Keratinocyte (primary cell): ENCODE results near the gene CDHR1. TPM values are rescaled to one million over a fixed set of nuclear protein-coding genes. Genes with fewer than 3 reads are reported as not detected.

Experiments used
- DNase-seq: peaks from one replicate; pipeline ENCODE4 v3.0.0-alpha.2; 2011; ENCODE audit warnings: low read depth, missing footprints, low spot score
- FAIRE-seq: peaks from 2 replicates; lab custom pipeline; 2011; peaks lifted over from hg19 to GRCh38; lab: Jason Lieb, UNC
- H2AFZ ChIP-seq: 2 replicates; pipeline ENCODE4 v1.6.0; 2012; ENCODE audit warnings: low read length, control low read depth, inconsistent platforms; ENCODE audit not compliant: control insufficient read depth
- H3K27ac ChIP-seq: 2 replicates; pipeline ENCODE4 v1.5.1; 2011; ENCODE audit warnings: low read length; ENCODE audit not compliant: control insufficient read depth, insufficient read depth
- H3K27me3 ChIP-seq: 3 replicates; pipeline ENCODE4 v1.6.0; 2011; ENCODE audit warnings: low read length; ENCODE audit not compliant: control insufficient read depth, insufficient read depth; ENCODE audit errors: extremely low read depth
- H3K36me3 ChIP-seq, 2 experiments: 2 replicates in 1 of 2; 3 replicates in 1 of 2; pipeline ENCODE4 v1.5.1; 2011; ENCODE audit warnings: low read length in 2 of 2, mild to moderate bottlenecking in 1 of 2; ENCODE audit not compliant: control insufficient read depth in 2 of 2, insufficient read depth in 2 of 2; ENCODE audit errors: extremely low read depth in 1 of 2
- H3K4me1 ChIP-seq: 3 replicates; pipeline ENCODE4 v1.5.1; 2011; ENCODE audit warnings: low read length; ENCODE audit not compliant: control insufficient read depth, insufficient read depth; ENCODE audit errors: extremely low read depth
- H3K4me2 ChIP-seq: 3 replicates; pipeline ENCODE4 v1.6.0; 2011; ENCODE audit warnings: low read depth, low read length; ENCODE audit not compliant: control insufficient read depth, insufficient read depth; ENCODE audit errors: extremely low read depth
- H3K4me3 ChIP-seq, 3 experiments: fragments of 200-600 bp in 1 of 3; sonication (generic) in 1 of 3; 2 replicates in 2 of 3; 3 replicates in 1 of 3; pipeline ENCODE4 v1.5.1; 2011 to 2016; ENCODE audit warnings: low read length in 3 of 3, mild to moderate bottlenecking in 3 of 3, control low read depth in 2 of 3, inconsistent platforms in 1 of 3, low read depth in 1 of 3, mixed read lengths in 1 of 3, mixed run types in 1 of 3, moderate library complexity in 1 of 3; ENCODE audit not compliant: control insufficient read depth in 2 of 3, insufficient read depth in 2 of 3; ENCODE audit errors: extremely low read depth in 1 of 3
- H3K79me2 ChIP-seq: 2 replicates; pipeline ENCODE4 v1.6.0; 2012; ENCODE audit warnings: low read length; ENCODE audit not compliant: control insufficient read depth, insufficient read depth
- H3K9ac ChIP-seq: 3 replicates; pipeline ENCODE4 v1.6.0; 2011; ENCODE audit warnings: low read length; ENCODE audit not compliant: control insufficient read depth, insufficient read depth; ENCODE audit errors: extremely low read depth
- H3K9me1 ChIP-seq: 3 replicates; pipeline ENCODE4 v1.6.0; 2011; ENCODE audit warnings: low read length; ENCODE audit not compliant: control insufficient read depth, insufficient read depth; ENCODE audit errors: extremely low read depth
- H3K9me3 ChIP-seq: 2 replicates; pipeline ENCODE4 v1.5.1; 2012; ENCODE audit warnings: low read depth, low read length; ENCODE audit not compliant: control insufficient read depth
- H4K20me1 ChIP-seq: 3 replicates; pipeline ENCODE4 v1.6.0; 2011; ENCODE audit warnings: low read length; ENCODE audit not compliant: control insufficient read depth, insufficient read depth; ENCODE audit errors: extremely low read depth
- EZH2 ChIP-seq: IDR thresholded peaks from one replicate; pipeline ENCODE4 v1.6.1; 2012; ENCODE audit warnings: inconsistent platforms, mild to moderate bottlenecking, low read length, moderate library complexity
- dilution Hi-C: fragments of 300-500 bp; cut with MboI; formaldehyde crosslinking; loops from one replicate; pipeline ENCODE4 v1.7.0; 2020; ENCODE audit warnings: low sequenced_read_pairs; ENCODE audit not compliant: extremely low pct_ligation_motif_present
- polyA plus RNA-seq, 5 experiments: library from polyadenylated mRNA; depleted of rRNA in 3 of 5; stranded (reverse) in 3 of 5; stranded (forward) in 1 of 5; unstranded in 1 of 5; fragments of >200 nt; gene quantifications; 1 replicate in 1 of 5; 2 replicates in 3 of 5; 3 replicates in 1 of 5; pipeline versions ENCODE4 v1.2.1 to v1.2.3, GENCODE V29; 2011 to 2012; ENCODE audit warnings: missing spikeins in 2 of 5, low read depth in 1 of 5, low replicate concordance in 1 of 5
- TF ChIP-seq, protein P1 (sequence below), 3 experiments: IDR thresholded peaks in 1 of 3; conservative IDR thresholded peaks in 1 of 3; optimal IDR thresholded peaks in 1 of 3; 2 replicates in 2 of 3; 3 replicates in 1 of 3; pipeline versions ENCODE3 to v1.5.1; 2011; ENCODE audit warnings: low read length in 3 of 3, mild to moderate bottlenecking in 3 of 3, moderate library complexity in 2 of 3, control low read depth in 1 of 3, inconsistent platforms in 1 of 3; ENCODE audit not compliant: insufficient read depth in 2 of 3; ENCODE audit errors: extremely low read depth in 1 of 3

Gene CDHR1
- polyA plus RNA-seq, 1 donor (not counting 4 experiments of a cell fraction or from before 2014, with no cell fraction given) = 5.2 TPM

DNA sequence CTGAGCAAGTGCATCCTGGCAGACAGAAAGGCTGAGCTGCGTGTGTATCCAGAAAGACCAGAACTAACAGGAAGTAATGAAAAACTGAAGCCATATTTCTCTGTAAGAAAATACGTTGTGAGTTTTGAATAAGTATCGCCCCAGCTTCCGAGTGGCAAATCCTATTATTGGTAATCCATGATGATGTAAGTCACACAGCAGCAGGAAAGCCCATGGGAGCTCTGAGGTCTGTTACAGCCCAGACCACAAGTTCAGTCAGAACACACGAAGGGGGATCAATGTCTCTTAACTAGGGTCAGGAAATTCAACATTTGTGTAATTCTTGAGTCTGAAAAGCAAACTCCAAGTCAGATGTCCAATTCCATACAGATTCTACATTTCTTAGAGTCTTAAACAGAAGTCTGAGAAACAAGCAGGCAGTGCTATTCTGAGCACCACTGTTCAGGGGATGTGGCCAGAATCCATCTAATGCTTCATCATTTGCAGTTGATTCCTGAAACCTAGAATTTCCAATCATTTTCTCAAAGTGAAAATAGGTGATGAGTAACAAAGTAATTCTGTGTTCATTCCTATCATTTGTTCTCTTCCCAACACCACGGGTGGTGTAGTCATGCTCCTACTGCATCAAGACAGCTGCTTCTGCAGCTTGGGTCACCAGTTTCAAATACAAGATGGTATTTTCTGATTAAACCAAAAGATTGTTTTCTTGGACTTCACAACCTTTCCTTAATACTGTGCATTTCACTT lies 31.3 kb downstream of the CDHR1 start, which contains the start of gene LRIT2:
Gene LRIT2, minus strand, starts transcription at position 118 of the 747 bp plus-strand sequence. Its CDS starts 24 bp downstream, at position 94.
- TF ChIP-seq EZH2 = no peak
- TF ChIP-seq, protein P1, sequence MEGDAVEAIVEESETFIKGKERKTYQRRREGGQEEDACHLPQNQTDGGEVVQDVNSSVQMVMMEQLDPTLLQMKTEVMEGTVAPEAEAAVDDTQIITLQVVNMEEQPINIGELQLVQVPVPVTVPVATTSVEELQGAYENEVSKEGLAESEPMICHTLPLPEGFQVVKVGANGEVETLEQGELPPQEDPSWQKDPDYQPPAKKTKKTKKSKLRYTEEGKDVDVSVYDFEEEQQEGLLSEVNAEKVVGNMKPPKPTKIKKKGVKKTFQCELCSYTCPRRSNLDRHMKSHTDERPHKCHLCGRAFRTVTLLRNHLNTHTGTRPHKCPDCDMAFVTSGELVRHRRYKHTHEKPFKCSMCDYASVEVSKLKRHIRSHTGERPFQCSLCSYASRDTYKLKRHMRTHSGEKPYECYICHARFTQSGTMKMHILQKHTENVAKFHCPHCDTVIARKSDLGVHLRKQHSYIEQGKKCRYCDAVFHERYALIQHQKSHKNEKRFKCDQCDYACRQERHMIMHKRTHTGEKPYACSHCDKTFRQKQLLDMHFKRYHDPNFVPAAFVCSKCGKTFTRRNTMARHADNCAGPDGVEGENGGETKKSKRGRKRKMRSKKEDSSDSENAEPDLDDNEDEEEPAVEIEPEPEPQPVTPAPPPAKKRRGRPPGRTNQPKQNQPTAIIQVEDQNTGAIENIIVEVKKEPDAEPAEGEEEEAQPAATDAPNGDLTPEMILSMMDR (optimal IDR thresholded peaks at IDR 0.05 in 1 of 3, IDR thresholded peaks at IDR 0.05 in 1 of 3, conservative IDR thresholded peaks at IDR 0.05 in 1 of 3; ENCODE audit: extremely low read depth in 1 of 3, insufficient read depth in 2 of 3, low read length in 3 of 3) = no peak
- Histone ChIP-seq H3K9ac (no peak within 1 kb of the TSS), H3K36me3 (no peaks in the 10 kb centered on the region), H2AFZ (no peak within 1 kb of the TSS), H3K9me3 (no peaks in the 10 kb centered on the region), H3K27ac (no peak within 1 kb of the TSS), H4K20me1 (no peaks in the 10 kb centered on the region), H3K9me1 (no peaks in the 10 kb centered on the region), H3K79me2 (no peaks in the 10 kb centered on the region), H3K4me3 (no peak within 1 kb of the TSS), H3K4me2 (no peak within 1 kb of the TSS), H3K27me3 (no peaks in the 10 kb centered on the region), H3K4me1 (no peaks in the 10 kb centered on the region)
- FAIRE-seq (no peak), DNase-seq (no peak)
- dilution Hi-C loops = no loop called here

DNA sequence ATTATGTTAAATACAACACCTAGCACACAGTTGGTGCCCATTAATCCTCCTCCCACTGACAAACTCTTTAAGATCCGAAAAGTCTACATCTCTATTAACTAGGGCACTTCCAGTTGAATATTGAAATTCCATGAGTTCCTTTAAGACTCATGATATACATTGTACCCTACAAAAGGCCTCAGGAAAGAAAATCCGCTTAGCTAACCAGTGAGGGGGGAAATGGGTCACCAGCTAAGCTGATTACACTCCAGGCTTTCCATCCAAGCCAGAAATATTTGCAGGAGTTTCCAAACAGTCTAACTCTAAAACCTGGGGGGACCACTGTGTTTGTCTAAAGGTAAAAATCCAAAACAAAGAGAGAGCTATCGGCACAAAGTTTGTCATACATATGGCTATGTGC lies 32.3 kb downstream of the CDHR1 start:
- Histone ChIP-seq H3K4me3 (no peak overlapping the region), H3K9me3 (no peaks in the 10 kb centered on the region), H3K9ac (no peak overlapping the region), H3K79me2 (no peaks in the 10 kb centered on the region), H4K20me1 (no peaks in the 10 kb centered on the region), H2AFZ (no peak overlapping the region), H3K4me2 (no peak overlapping the region), H3K27ac (no peak overlapping the region), H3K27me3 (no peaks in the 10 kb centered on the region), H3K36me3 (no peaks in the 10 kb centered on the region), H3K9me1 (no peaks in the 10 kb centered on the region), H3K4me1 (no peaks in the 10 kb centered on the region)
- no peak for DNase-seq
- FAIRE-seq = no peak
- dilution Hi-C loops = no loop called here
- no peak for TF ChIP-seq EZH2
- TF ChIP-seq, protein P1 (optimal IDR thresholded peaks at IDR 0.05 in 1 of 3, IDR thresholded peaks at IDR 0.05 in 1 of 3, conservative IDR thresholded peaks at IDR 0.05 in 1 of 3; ENCODE audit: extremely low read depth in 1 of 3, insufficient read depth in 2 of 3, low read length in 3 of 3) = no peak
